Measurements from ENCODE around the gene PLAC8L1.

The PLAC8L1 gene

GRCh38 chr5:146040527-146040926 lies 64.8 kb downstream of the PLAC8L1 start:
- no peak overlapping the region for H3K4me3 Mint-ChIP-seq
- H3K27ac Mint-ChIP-seq = no peak overlapping the region
- H3K9me3 Mint-ChIP-seq = no peaks in the 10 kb centered on the region
- no peaks in the 10 kb centered on the region for H3K36me3 Mint-ChIP-seq
- no peaks in the 10 kb centered on the region for H3K27me3 Mint-ChIP-seq
- no peaks in the 10 kb centered on the region for H3K4me1 Mint-ChIP-seq

- Mint-ChIP-seq H3K9me3 (no peaks in the 10 kb centered on the region), H3K36me3 (no peaks in the 10 kb centered on the region), H3K4me3 (no peak overlapping the region), H3K4me1 (no peaks in the 10 kb centered on the region), H3K27me3 (no peaks in the 10 kb centered on the region), H3K27ac (no peak overlapping the region)
These were observed 66.0 kb downstream of the PLAC8L1 start for GRCh38 chr5:146039420-146039819.

GRCh38 chr5:146034605-146035004 lies 70.8 kb downstream of the PLAC8L1 start:
- no peaks in the 10 kb centered on the region for H3K36me3 Mint-ChIP-seq
- H3K27me3 Mint-ChIP-seq = peaks cover 2% of the 10 kb centered on the region
- H3K27ac Mint-ChIP-seq = no peak overlapping the region
- no peak overlapping the region for H3K4me3 Mint-ChIP-seq
- H3K9me3 Mint-ChIP-seq = no peaks in the 10 kb centered on the region
- no peaks in the 10 kb centered on the region for H3K4me1 Mint-ChIP-seq

Measured in activated naive CD4-positive, alpha-beta T cell treated with anti-CD3 and anti-CD28 coated beads, Interleukin-2, amount 50 U/mL, for 24 hours (primary cell).